Sigmoid colon (tissue), 4 donors: ENCODE data around the gene CTNNA2.

Experiments used
- EP300 ChIP-seq, 4 donors: sonication (generic); formaldehyde crosslinking; IDR thresholded peaks; one replicate each; pipeline ENCODE4 v1.6.1; 2017; ENCODE audit warnings: antibody characterized with exemption in 4 of 4
- POLR2A ChIP-seq, 2 donors: fragments of 450-650 bp; IDR thresholded peaks; one replicate each; pipeline ENCODE4 v1.6.1; 2016; ENCODE audit warnings: antibody characterized with exemption in 2 of 2, mild to moderate bottlenecking in 2 of 2, moderate library complexity in 2 of 2
- POLR2AphosphoS5 ChIP-seq, 4 donors: sonication (generic); formaldehyde crosslinking; IDR thresholded peaks; one replicate each; pipeline ENCODE4 v1.6.1; 2017; ENCODE audit warnings: antibody characterized with exemption in 4 of 4
- TF ChIP-seq, protein P1 (sequence below), 4 experiments: fragments of 450-650 bp in 3 of 4; fragments of 200-600 bp in 1 of 4; IDR thresholded peaks; one replicate each; pipeline ENCODE4 v1.5.1; 2016 to 2019; ENCODE audit warnings: antibody characterized with exemption in 4 of 4, mild to moderate bottlenecking in 3 of 4, moderate library complexity in 2 of 4

DNA sequence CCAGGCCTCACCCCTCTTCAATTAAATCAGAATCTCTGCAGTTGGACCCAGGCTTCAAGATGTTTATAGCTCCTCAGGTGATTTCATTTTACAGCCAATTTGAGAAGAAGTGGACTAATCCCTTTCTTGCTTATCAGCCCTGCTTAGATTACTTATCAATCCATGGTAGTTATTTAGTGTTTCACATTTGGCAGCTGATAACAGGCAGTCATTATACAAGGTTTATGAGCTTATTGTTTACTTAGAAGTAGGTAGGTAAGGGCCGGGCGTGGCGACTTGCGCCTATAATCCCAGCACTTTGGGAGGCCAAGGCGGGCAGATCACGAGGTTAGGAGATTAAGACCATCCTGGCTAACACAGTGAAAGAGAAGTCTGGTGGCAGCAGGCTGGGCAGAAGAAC is 237.5 kb downstream of the CTNNA2 start:
- TF ChIP-seq POLR2A (IDR thresholded peaks at IDR 0.05) (no peak), POLR2AphosphoS5 (IDR thresholded peaks at IDR 0.05) (no peak), EP300 (IDR thresholded peaks at IDR 0.05) (no peak)
- TF ChIP-seq, protein P1, sequence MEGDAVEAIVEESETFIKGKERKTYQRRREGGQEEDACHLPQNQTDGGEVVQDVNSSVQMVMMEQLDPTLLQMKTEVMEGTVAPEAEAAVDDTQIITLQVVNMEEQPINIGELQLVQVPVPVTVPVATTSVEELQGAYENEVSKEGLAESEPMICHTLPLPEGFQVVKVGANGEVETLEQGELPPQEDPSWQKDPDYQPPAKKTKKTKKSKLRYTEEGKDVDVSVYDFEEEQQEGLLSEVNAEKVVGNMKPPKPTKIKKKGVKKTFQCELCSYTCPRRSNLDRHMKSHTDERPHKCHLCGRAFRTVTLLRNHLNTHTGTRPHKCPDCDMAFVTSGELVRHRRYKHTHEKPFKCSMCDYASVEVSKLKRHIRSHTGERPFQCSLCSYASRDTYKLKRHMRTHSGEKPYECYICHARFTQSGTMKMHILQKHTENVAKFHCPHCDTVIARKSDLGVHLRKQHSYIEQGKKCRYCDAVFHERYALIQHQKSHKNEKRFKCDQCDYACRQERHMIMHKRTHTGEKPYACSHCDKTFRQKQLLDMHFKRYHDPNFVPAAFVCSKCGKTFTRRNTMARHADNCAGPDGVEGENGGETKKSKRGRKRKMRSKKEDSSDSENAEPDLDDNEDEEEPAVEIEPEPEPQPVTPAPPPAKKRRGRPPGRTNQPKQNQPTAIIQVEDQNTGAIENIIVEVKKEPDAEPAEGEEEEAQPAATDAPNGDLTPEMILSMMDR (IDR thresholded peaks at IDR 0.05): no peak
